ENCODE data around the gene AP5B1. TPM values are rescaled to one million over a fixed set of nuclear protein-coding genes. Genes with fewer than 3 reads are reported as not detected.

AP5B1 gene
- total and polyA plus RNA-seq, 12 donors, result 1.9 to 30.8 (median 14.5) TPM

DNA sequence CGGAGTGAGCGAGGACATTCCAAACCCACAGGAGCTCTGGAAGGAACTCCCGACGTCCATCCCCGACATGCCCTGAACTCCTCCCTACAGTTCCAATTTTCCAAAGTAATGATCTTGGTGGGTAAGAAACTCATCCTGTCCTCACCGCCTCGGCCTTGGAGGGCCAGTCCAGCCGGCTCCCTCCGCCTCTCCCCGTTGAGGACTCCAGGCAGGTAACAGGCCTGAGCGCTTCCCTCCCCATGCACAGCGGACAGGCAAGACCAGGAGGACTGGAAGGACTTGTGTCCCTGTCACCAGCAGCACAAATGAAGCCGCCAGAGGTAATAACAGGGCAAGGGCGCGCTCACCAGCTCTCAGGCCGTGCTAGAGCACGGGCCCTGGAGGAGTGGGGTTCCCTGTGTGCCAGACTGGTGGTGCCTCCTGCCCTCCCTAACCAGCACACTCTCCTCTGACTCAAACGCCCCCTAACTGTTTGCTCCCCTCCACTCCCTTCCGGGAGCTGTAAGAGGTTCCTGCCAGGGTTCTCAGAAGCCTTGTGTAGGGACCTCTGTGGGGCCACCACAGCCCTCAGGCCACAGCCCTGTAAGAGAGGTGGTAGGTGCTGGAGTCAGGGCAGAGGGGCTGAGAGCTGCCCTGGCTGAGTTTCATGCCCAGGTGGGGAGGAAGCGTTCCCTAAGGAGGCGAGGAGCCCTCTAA is 23.2 kb upstream of the AP5B1 start:
- Histone ChIP-seq H3K4me1 (replicated peaks in 1 of 2) (no peaks in the 10 kb centered on the region), H3K27me3 (peaks cover 22% of the 10 kb centered on the region), H3K36me3 (replicated peaks in 1 of 2) (no peaks in the 10 kb centered on the region), H3K27ac (no peak overlapping the region), H3K9me3 (replicated peaks in 1 of 3) (no peaks in the 10 kb centered on the region), H3K4me3 (no peak overlapping the region)
- TF ChIP-seq POLR2A (IDR thresholded peaks at IDR 0.05), result no peak
- TF ChIP-seq, protein P1, sequence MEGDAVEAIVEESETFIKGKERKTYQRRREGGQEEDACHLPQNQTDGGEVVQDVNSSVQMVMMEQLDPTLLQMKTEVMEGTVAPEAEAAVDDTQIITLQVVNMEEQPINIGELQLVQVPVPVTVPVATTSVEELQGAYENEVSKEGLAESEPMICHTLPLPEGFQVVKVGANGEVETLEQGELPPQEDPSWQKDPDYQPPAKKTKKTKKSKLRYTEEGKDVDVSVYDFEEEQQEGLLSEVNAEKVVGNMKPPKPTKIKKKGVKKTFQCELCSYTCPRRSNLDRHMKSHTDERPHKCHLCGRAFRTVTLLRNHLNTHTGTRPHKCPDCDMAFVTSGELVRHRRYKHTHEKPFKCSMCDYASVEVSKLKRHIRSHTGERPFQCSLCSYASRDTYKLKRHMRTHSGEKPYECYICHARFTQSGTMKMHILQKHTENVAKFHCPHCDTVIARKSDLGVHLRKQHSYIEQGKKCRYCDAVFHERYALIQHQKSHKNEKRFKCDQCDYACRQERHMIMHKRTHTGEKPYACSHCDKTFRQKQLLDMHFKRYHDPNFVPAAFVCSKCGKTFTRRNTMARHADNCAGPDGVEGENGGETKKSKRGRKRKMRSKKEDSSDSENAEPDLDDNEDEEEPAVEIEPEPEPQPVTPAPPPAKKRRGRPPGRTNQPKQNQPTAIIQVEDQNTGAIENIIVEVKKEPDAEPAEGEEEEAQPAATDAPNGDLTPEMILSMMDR (IDR thresholded peaks at IDR 0.05), result no peak
- intact Hi-C loops (cut with DNase I), result no loop called here
- DNase-seq, result no peak
- 56 to 73% (median 61%) methylated on average over 14 to 21 of the region's 21 CpGs for WGBS, 4 donors

DNA sequence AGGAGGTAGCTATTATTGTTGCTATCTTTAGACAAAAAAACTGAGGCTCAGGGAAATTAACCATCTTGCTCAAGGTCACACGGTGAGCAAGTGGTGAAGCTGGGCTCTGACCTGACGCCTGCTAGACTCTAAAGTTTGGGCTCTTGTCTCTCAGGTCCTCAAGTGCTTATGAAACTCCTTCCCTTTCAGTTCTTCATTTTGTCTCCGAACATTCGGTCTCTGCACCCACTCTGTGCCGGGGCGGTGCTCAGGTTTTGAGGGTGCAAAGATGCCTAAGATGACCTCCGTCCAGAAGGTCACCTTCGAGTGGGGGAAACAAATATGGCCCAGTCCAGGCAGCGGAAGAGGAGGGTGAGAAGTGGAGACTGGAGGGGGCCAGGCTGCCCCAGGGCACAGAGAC is 22.1 kb upstream of the AP5B1 start:
- peaks cover 27% of the 10 kb centered on the region for H3K27me3 ChIP-seq

DNA sequence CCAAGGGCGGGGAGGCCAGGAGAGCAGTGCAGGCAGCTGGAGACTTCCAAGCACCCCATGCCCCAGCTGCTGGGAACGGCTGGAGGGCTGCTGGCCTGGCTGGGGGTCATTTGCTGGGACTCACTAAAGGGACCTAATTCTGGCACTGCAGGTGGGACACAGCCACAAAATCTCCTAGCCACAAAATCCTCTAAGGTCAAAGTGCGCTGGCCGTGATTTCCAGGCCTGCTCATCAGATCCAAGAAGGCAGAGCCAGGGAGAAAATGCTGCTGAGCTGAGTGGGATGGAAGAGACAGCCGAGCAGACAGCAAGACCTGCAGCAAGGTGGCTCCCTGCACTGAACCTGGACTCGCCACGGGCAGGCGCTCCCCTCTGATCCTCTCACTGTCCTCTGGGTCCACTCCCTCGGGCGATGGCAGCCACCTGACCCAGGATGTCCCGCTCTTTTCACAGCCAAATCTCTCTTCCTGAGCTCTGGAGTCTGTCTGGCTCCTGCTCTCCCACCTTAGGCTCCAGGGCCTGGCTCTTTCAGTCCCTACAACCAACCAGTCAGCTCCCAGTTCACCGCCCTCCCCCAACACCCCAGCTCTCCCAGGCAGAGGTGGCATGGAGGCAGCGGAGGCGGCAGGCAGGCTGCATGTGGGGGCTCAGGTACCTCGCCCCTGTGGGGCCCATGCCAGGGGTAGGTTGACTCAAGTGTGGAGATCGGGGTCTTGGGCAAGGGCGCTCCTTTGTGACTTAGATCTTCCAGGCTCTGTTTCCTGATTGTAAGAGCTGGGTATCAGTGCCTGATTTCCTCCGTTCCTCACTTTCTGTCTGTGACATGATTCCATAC is 20.6 kb upstream of the AP5B1 start:
- TF ChIP-seq POLR2A (IDR thresholded peaks at IDR 0.05), result no peak
- TF ChIP-seq, protein P1 (IDR thresholded peaks at IDR 0.05), result no peak

More for the DNA sequence above, 22.1 kb upstream of the AP5B1 start:
- Histone ChIP-seq H3K36me3 (replicated peaks in 1 of 2) (no peaks in the 10 kb centered on the region), H3K9me3 (replicated peaks in 1 of 3) (no peaks in the 10 kb centered on the region), H3K27ac (no peak overlapping the region), H3K4me1 (replicated peaks in 1 of 2) (no peaks in the 10 kb centered on the region), H3K4me3 (no peak overlapping the region)
- DNase-seq, result no peak
- no peak for TF ChIP-seq POLR2A (IDR thresholded peaks at IDR 0.05)
- TF ChIP-seq, protein P1 (IDR thresholded peaks at IDR 0.05), result no peak
- intact Hi-C loops (cut with DNase I), result no loop called here
- 60 to 68% (median 66%) methylated on average over 9 of the region's 9 CpGs for WGBS, 4 donors

DNA sequence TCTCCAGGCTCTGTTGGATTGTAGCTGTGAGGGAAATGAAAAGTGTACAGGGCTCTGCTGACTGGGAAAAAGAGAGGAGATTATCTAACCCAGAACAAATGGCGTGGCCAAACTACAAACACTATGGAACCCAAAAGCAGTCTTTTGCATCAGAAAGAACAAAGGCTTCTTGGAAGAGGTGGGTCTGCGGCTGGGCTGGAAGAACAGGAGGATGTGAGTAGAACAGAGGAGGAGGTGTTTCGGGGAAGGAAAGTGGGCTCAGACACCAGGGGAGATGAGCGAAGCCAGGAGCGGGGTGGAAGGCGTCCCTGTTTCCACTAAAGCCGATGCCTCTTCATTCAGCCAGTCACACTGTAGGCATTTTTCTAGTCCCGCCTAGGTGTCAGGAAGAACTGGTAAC is 18.1 kb upstream of the AP5B1 start:
- no peaks in the 10 kb centered on the region for H3K36me3 ChIP-seq (replicated peaks in 1 of 2)

More for the DNA sequence above, 20.6 kb upstream of the AP5B1 start:
- H3K9me3 ChIP-seq (replicated peaks in 1 of 3), result no peaks in the 10 kb centered on the region
- no peak overlapping the region for H3K4me3 ChIP-seq
- peaks cover 27% of the 10 kb centered on the region for H3K27me3 ChIP-seq
- no peaks in the 10 kb centered on the region for H3K4me1 ChIP-seq (replicated peaks in 1 of 2)
- no peak for DNase-seq
- intact Hi-C loops (cut with DNase I), result no loop called here
- WGBS, 4 donors, result 72 to 85% (median 81%) methylated on average over 15 to 18 of the region's 18 CpGs
- no peaks in the 10 kb centered on the region for H3K36me3 ChIP-seq (replicated peaks in 1 of 2)
- H3K27ac ChIP-seq, result no peak overlapping the region

More for the DNA sequence above, 18.1 kb upstream of the AP5B1 start:
- no peaks in the 10 kb centered on the region for H3K4me1 ChIP-seq (replicated peaks in 1 of 2)
- TF ChIP-seq, protein P1 (IDR thresholded peaks at IDR 0.05), result no peak
- TF ChIP-seq POLR2A (IDR thresholded peaks at IDR 0.05), result no peak
- intact Hi-C loops (cut with DNase I), result no loop called here
- WGBS, 4 donors, result 82 to 91% (median 84%) methylated on average over 8 of the region's 8 CpGs
- no peaks in the 10 kb centered on the region for H3K9me3 ChIP-seq (replicated peaks in 1 of 3)
- H3K27ac ChIP-seq, result no peak overlapping the region
- H3K4me3 ChIP-seq, result no peak overlapping the region
- peaks cover 27% of the 10 kb centered on the region for H3K27me3 ChIP-seq
- no peak for DNase-seq
